DND-41 (cell line): ENCODE data around the gene RUNX1.

Source experiments
- EZH2 ChIP-seq: IDR thresholded peaks from 3 replicates; pipeline ENCODE4 v1.6.1; 2012; ENCODE audit warnings: borderline replicate concordance, low read depth, mild to moderate bottlenecking, moderate library complexity, low read length, inconsistent platforms; ENCODE audit not compliant: severe bottlenecking
- TF ChIP-seq, protein P1 (sequence below): IDR thresholded peaks from 2 replicates; pipeline ENCODE4 v1.5.1; 2012; ENCODE audit warnings: borderline replicate concordance, low read length, moderate library complexity, mild to moderate bottlenecking; ENCODE audit not compliant: poor library complexity, severe bottlenecking; ENCODE audit errors: extremely low read depth

DNA sequence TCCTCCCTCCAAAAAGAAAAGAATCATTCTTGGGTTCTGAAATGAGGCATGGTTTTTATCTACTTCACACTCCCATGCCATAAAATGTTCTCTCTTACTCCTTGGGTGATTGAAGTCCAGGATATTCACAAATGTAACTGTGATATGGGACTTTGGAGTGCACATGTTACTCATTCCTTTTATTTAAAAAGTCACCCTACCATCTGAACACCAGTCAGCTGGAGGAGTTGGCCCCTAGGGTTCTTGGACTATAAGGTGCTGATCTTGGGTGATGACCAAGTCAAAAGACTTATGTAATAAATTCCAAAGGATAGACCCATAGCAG, 251.9 kb downstream of the RUNX1 start:
- TF ChIP-seq, protein P1, sequence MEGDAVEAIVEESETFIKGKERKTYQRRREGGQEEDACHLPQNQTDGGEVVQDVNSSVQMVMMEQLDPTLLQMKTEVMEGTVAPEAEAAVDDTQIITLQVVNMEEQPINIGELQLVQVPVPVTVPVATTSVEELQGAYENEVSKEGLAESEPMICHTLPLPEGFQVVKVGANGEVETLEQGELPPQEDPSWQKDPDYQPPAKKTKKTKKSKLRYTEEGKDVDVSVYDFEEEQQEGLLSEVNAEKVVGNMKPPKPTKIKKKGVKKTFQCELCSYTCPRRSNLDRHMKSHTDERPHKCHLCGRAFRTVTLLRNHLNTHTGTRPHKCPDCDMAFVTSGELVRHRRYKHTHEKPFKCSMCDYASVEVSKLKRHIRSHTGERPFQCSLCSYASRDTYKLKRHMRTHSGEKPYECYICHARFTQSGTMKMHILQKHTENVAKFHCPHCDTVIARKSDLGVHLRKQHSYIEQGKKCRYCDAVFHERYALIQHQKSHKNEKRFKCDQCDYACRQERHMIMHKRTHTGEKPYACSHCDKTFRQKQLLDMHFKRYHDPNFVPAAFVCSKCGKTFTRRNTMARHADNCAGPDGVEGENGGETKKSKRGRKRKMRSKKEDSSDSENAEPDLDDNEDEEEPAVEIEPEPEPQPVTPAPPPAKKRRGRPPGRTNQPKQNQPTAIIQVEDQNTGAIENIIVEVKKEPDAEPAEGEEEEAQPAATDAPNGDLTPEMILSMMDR, result no peak
- TF ChIP-seq EZH2, result no peak
